ENCODE data around the gene HAUS3.
"Not testable (repeated sequence)": the region's sequence is repeated elsewhere in the genome, so short reads cannot be mapped to it uniquely, and the experiment has no call there.

HAUS3 gene

DNA sequence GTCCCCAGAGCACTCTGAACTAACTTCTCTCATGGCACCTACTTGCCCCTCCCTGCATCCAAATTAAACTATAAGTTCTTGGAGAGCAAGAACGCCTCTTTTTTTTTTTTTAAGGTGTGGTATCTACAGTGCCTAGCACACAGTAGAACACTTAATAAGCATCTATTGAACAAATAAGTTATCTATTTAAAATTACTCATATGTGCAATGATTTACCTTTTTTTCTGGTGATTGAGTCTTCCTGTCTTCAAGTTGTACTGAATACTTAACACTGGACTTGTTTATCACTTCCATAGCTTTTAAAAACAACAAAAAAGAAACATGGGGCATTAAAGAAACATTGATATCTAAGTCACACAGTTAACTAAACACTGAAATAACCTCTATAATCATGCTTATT is 29.1 kb downstream of the HAUS3 start:
- DNase-seq: no peak

DNA sequence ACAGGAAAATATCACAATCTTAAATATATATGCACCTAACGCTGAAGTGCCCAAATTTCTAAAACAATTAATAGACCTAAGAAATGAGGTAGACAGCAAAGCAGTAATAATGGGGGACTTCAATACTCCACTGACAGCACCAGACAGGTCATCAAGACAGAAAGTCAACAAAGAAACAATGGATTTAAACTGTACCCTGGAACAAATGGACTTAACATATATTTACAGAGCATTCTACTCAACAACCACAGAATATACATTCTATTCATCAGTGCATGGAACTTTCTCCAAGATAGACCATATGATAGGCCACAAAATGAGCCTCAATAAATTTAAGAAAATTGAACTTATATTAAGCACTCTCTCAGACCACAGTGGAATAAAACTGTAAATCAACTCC is 39.1 kb downstream of the HAUS3 start:
- not testable (repeated sequence) for DNase-seq

DNA sequence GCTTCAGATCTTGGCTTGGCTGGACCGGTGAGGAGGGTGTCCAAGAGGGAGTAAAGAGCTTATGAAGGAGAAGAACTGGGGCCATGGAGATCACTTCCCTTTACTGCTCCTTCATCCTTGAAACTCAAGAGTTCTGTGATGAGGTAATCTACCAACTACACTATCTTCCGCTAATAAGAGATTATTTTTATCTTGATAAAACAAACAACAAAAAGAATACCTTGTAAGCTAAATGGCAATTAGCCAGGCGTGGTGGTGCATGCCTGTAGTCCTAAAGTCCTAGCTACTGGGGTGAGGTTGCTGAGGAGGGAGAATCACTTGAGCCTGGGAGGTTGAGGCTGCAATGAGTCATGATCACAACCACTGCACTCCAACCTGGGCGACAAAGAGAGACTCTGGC is 47.4 kb downstream of the HAUS3 start:
- DNase-seq: no peak

DNA sequence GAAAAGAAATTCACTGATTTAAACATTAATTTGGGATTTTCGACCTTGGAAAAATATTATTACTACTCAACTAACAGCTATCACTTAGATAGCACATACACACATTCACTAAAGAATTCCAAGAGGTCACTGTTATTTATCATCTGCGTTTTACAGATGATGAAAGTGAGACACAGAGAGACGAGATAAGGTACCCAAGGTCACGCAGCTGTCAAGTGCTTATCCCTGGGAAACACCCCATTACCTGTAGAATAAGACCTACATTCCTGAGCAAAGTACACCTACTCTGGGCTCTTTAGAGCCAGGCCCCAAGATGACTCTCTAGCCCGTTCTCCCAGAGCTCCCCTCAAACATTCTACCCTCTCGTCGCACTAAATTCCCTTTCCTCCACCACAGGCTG is 48.6 kb downstream of the HAUS3 start:
- no peak for DNase-seq

DNA sequence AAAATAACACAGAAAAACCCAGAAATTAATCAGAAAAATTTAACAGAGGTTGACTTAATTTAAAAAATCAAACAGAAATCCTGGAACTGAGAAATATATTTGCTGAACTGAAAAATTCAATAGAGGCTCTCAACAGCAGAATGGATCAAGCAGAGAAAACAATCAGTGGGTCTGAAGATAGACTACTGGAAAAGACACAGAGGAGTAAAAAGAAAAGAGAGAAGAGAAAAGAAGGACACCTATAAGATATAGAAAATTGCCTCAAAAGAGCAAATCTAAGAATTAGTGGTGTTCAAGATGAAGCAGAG is 55.1 kb downstream of the HAUS3 start:
- no peak for DNase-seq

DNA sequence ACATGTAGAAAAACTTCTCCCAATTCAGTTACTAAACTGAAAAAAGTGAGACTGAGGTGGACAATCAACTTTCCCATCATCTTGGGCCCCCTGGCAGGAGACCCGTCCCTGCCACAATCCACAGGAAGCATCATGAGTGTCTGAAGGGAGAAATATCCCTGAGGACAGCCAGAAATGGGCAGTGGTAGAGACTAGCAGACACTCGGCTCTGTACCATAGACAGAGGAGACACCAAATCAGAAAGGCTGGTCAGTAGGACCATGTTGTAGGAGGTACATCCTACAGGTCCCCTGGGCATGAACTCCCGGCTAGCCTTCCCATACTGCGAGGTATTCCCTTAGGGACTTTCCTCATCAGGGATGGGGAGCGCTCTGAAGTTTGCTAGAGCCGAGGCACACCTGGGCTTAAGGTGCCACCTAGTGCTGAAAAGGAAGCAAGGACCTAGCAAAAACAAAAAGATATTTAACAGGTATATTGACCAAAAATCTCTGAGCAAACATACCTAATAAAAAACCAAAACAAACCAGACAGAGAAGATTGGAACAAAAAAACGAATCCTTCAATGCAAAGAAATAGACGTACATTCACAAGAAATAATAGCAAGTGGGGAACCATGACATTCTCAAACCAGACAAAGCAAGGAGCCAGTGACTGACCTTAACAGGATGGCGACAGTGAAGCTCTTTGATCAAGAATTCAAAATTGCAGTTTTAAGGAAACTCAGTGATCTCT is 55.6 kb downstream of the HAUS3 start:
- no peak for DNase-seq

DNA sequence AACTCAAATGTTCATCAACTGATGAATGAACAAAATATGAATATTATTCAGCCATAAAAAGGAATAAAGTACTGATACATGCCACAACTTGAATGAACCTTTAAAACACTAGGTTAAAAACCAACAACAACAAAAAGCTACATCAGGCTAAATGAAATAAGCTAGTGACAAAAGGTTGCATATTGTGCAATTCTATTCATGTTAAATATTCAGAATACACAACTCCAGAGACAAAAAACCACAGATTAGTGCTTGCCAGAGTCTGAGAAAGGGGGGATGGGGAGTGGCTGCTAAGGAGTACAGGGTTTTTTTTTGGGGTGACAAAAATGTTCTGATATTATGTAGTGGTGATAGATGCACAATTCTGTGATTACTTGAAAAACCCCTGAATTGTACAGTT is 58.5 kb downstream of the HAUS3 start:
- DNase-seq: no peak

DNA sequence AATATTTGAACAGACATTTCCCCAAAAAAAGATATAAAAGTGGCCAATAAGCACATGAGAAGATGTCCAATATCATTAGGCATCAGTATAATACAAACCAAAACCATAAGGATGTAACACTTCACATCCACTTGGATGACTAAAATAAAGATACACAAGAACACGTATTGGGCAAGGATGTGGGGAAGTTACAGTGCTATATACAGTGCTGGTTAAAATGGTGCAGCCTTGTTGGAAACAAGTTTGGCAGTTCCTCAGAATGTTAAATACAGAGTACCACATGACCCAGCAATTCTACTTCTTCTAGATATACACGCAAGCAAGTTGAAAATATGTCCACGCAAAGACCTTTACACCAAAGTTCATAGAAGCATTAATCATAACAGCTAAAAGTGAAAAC is 58.9 kb downstream of the HAUS3 start:
- no peak for DNase-seq

DNA sequence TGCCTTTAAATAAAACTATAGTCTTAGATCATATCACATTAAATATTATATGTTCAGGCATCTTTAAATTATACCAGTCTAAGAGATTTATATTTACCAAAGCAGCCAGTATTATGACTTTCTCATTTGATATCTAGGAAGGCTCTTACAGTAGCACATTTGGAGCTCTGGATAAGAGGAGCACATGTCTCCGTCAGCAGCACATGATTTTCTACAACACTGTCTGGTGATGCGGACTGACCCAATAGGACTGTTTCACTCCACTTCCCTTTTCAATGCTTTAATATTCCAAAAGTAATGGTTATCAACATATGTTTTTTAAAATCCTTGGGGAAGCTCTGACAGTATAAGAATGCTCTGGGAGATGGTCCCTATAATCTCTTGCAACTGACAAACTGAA is 61.5 kb downstream of the HAUS3 start:
- DNase-seq: no peak

DNA sequence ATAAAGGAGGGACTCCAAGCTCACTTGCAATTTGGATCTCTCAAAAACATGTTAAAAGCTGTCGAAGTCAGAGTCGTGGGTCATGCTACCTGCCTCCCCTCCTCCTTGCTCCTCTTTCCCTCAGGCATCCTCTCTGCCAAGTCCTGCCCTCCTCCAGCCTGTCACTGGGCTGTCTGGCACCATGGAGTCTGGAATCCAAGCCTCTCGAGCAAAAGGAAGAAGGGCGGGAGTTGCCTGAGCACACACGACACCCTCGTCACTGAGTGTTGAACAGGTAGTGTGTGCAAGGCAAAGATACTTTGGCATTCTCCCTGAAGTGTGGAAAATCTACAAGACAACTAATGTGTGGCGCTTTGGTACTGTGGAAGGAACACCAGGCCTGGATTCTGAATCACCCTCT is 62.2 kb downstream of the HAUS3 start:
- DNase-seq: no peak

DNA sequence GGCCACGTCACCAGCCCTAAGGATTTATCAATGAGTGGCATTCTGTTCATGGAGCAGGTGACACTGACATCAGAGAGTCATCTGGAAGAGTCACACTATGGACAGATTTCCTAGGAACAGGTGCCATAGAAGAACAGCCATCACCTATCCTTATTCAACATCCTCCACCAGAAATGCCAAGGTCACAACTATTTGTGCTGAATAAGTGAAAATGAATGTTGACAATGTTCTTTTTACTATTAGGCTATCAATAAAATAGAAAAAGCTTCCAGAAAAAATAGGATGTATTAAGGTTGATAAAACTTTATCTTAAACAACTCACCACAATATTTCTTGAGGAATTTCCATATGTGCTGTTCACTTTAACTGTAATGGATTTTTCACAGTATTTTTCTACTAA is 62.9 kb downstream of the HAUS3 start:
- DNase-seq: no peak

Measured in CD4-positive, alpha-beta T cell treated with Interleukin-10 for 1 hour (primary cell).